Stimulated activated CD4-positive, alpha-beta T cell treated with anti-CD3 and anti-CD28 coated beads, Interleukin-2, amount 100 ng/mL, for 24 hours (primary cell): ENCODE measurements around the gene MET.
"Not testable (repeated sequence)": the region's sequence is repeated elsewhere in the genome, so short reads cannot be mapped to it uniquely, and the experiment has no call there.

Experiments
- DNase-seq, 2 donors: peaks; one replicate each; pipeline ENCODE4 v3.0.0-alpha.2; 2020

MET gene

DNA sequence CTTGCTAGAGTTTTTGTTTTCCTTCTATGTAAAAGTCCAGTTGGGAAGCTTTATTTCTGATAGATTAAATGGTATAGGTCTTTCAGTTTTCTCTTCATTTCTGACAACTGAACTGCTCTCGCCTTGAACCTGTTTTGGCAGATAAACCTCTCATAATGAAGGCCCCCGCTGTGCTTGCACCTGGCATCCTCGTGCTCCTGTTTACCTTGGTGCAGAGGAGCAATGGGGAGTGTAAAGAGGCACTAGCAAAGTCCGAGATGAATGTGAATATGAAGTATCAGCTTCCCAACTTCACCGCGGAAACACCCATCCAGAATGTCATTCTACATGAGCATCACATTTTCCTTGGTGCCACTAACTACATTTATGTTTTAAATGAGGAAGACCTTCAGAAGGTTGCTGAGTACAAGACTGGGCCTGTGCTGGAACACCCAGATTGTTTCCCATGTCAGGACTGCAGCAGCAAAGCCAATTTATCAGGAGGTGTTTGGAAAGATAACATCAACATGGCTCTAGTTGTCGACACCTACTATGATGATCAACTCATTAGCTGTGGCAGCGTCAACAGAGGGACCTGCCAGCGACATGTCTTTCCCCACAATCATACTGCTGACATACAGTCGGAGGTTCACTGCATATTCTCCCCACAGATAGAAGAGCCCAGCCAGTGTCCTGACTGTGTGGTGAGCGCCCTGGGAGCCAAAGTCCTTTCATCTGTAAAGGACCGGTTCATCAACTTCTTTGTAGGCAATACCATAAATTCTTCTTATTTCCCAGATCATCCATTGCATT is 27.1 kb downstream of the MET start:
- no peak for DNase-seq

DNA sequence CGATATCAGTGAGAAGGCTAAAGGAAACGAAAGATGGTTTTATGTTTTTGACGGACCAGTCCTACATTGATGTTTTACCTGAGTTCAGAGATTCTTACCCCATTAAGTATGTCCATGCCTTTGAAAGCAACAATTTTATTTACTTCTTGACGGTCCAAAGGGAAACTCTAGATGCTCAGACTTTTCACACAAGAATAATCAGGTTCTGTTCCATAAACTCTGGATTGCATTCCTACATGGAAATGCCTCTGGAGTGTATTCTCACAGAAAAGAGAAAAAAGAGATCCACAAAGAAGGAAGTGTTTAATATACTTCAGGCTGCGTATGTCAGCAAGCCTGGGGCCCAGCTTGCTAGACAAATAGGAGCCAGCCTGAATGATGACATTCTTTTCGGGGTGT is 27.7 kb downstream of the MET start:
- DNase-seq = no peak

GRCh38 chr7:116702046-116702785 is 30.2 kb downstream of the MET start:
- no peak for DNase-seq

- no peak for DNase-seq
These were observed 32.7 kb downstream of the MET start for GRCh38 chr7:116704650-116705228.

- DNase-seq = no peak
These were observed 33.4 kb downstream of the MET start for GRCh38 chr7:116705419-116705818.

- no peak for DNase-seq
These were observed 34.7 kb downstream of the MET start for GRCh38 chr7:116706668-116707126.

GRCh38 chr7:116707289-116707688 is 35.3 kb downstream of the MET start:
- DNase-seq = no peak

DNA sequence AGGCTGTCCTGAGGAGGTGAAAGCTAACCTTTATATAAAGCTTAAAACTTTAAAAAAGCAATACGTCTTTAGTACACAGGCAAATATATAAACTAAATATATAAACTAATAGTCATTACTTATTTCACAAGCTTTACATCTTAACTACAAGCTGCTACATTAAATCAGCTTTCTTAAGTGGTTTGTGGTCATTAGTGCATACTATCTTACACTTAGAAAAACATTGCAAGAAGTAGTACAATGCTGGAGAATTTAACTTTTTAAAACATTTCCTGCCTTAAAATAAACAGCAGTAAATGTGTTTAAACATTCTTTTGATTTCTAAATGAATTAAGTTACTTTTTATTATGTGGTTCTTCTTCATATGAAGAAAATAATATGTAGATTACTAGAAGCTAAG is 36.3 kb downstream of the MET start:
- DNase-seq = no peak

- DNase-seq = no peak
These were observed 36.9 kb downstream of the MET start for GRCh38 chr7:116708861-116709260.

DNA sequence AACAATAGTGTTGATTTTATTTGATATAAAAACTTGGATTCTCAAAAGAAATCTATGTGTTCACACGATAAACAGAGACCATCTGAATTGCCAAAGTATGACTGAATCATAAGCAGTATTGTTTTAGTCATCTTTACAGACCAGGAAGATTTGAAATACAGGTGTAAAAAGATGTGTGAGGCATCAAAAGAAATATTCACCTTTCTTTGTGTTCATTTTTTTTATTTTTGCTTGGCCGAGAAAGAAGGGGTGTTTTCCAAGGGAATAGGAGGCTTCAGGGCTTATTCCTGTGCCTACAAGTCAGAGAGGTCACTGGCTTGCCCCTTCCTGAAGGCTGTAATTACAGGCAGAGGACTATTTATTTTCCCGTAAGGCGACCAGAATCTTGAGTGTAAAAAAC is 37.3 kb downstream of the MET start:
- no peak for DNase-seq

DNA sequence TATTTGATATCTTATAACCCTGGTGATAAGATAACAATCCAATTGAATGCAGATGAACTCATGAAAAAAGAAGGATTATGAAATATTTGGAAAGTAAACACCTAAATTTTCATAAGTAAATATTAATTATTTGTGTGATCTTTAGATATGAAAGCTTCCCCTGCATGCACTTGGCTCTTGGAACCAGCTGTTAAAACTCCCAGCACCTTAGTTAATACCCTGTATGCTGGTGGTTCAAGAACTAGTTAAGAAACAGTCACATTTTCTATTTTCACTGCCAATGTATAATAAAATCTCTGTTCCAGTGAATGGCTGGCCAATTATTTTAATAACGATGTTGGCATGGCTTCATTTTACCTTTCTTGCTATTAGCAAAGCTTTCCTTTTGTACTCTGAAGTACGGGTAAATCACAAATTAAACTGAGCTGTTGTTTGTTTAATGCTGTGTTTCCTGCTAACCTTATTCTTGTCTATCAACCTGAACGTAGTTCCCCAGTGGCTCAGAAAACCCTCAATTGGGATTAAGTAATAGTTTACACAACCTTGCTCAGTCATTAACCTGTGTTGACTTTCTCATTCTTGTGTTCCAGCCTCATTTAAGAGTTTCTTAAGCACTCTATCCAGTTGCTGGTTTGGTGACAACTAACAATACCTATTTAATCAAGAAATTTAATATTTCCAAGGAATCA is 38.9 kb downstream of the MET start:
- DNase-seq = no peak

DNA sequence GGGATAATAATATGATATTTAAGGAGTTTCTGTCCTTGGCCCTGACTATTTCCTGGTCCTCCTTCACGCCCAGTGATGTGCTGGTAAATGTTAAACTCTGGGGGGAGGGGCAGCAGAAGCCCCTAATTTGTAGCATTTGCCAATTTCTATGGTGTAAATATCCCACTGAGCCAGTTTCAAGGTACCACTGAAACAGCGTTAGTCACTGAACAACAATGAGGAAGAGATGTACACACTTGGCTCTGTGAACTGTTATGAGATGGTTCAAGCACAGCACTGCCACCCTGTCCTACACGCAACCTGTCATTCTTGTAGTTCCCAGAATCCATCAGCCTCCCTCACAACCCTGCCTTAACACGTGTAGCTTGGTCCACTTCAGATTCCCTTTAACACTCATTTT is 39.8 kb downstream of the MET start:
- DNase-seq = no peak

DNA sequence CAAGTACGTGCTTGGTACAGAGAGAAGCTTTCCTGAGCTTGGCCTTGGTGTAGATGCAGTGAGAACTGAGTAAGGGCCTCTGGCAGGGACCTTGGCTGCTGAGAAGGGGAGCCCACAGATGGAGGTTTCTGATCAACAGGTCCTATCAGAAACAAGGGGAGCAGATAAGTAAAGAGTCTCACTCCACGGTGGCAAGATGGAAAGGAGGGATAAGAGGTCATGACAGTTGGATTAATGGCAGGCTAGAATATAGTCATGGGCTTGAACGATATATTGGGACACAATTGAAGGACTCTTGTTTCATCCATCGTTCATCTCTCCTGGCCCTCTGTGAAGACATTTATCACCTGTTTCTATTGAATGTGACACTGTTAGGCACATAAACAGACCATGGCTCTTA is 41.5 kb downstream of the MET start:
- DNase-seq = no peak

DNA sequence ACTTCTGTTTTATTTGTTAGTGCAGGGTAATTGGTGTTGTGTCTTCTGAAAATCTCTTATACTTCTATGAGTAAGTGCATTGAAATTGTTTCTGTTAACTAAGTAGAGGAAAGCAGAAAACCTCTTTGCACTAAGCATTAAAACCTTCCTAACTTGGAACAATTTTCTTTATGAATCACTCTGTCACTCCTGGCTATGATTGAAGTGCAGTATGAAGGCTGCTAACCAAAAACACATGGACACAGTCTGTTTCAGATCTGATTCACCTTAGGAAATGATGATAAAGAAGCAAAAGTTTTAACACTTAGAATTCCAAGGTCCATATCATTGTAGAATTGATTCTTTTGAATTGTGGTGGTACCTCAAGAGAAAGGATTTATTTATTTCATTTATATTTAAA is 41.9 kb downstream of the MET start:
- no peak for DNase-seq

DNA sequence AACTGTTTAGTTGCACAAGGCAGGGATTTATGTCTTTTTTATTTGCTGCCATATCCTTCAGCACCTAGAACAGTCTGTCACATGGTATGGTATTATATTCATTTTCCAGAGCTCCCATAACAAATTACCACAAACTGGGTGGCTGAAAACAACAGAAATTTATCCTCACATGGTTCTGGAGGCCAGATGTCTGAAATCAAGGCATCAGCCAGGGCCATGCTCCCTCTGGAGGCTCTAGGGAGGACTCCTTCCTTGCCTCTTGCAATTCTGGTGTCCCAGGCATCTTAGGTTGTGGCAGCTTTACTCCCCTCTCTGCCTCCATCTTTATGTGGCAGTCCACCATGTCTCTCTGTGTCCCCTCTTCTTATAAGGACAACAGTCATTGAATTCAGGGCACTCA is 43.1 kb downstream of the MET start:
- no peak for DNase-seq

DNA sequence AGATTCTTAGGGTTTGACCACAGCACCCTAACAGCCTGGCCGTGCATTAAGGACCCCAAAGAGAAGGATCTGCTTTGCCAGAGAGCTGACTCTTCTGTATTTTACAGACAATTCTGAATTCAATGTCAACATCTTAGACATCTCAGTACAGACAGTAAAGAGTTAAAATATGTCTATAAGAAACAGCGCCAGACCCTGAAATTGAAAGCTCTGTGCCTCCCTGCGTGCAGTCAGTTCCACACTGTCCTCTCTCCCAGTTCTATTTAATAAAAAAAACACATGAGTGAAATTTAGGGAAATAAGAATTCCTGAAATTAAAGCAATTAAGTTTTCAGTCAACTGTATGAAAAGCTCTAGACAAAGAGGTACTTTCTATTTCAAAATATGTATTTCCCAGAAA is 45.1 kb downstream of the MET start:
- DNase-seq = no peak

DNA sequence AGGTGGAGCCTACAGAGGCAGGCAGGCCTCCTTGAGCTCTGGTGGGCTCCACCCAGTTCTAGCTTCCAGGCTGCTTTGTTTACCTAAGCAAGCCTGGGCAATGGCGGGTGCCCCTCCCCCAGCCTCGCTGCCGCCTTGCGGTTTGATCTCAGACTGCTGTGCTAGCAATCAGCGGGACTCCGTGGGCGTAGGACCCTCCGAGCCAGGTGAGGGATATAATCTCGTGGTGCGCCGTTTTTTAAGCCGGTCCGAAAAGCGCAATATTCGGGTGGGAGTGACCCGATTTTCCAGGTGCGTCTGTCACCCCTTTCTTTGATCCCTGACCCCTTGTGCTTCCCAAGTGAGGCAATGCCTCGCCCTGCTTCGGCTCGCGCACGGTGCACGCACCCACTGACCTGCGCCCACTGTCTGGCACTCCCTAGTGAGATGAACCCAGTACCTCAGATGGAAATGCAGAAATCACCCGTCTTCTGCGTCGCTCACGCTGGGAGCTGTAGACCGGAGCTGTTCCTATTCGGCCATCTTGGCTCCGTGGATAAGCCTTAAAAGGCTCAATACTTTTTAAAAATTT is 52.0 kb downstream of the MET start:
- not testable (repeated sequence) for DNase-seq

DNA sequence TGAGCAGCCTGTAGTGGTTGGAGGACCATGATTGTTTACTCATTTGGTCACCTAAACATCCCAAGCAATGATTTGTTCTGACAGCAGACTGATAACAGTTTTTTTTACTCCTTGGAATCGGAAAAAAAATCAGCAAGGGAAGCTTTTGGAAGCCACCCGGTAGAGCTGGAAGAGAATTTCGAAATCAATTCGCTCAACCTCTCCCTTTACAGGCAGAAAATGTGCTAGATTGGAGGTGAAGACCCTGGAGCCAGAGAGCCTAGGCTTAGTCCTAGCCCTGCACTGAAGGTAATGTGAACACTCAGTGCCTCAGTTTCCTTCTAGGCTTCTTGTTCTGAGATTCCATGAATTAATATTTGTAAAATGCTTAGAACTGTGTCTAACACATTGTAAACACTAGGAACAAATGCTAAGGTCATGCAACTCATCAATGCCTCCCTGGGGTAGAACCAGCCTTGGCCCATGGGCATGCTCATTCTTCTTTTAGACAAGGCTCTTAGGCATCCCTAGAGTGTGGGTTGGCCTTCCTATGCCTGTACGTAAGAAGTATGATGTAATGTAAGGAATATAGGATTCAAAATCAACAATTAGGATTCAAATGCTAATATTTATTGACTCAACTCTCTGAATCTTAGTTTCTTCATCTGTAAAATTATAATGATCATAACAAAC is 52.7 kb downstream of the MET start:
- no peak for DNase-seq

DNA sequence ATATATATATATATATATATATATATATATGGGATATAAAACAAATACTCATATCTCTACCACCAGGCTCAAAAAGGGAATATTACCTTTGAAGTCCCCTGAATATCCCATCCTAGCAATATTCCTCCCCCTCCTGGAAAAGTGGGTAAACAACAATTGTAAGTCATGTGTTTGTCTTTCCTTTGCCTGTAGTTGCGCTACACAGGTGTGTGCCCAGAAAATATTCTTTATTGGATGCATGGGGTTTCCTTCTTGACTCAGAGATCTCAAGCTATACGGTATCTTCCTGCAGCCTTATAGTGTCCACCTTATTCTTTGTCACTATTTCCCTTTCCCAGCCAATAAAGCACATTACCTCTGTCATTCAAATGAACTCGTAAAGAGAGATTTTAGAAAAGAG is 54.2 kb downstream of the MET start:
- no peak for DNase-seq

DNA sequence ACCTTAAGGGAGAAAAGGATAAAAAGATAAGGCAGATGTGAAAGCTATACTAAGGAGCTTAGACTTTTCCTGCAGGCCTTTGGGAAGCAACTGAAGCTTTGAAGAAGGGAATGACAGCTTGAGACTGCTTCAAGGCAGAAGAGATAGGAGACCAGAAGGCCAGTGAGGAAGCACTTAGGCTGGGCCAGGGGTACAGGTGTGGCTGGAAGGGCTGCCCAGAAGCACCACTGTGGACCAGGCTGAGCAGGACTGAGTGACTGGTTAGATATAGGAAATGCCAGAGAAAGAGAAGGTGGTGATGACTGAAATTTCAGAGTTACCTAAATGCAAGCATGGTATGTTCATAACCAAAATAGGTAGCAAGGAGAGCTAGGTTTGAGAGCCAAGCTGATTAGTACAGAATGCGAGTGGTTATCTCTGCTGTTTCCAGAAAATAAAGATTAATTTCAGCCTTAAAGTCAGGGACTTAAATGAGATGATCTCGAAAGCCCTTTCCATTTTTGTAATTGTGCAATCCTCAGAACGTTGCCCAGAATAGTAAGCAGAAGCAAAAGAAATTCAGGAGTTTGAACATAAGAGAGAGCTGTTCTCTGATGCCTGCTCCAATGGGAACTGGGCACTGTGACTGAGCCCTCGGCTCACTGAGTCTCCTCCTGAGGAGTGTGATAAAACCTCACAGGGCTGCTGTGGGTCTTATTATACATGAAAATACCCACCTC is 54.9 kb downstream of the MET start:
- DNase-seq = no peak

GRCh38 chr7:116727432-116728009 is 55.5 kb downstream of the MET start:
- no peak for DNase-seq
